Measurements from ENCODE around the gene ATP7B. TPM values are rescaled to one million over a fixed set of nuclear protein-coding genes. Genes with fewer than 3 reads are reported as not detected.

The ATP7B gene
- total RNA-seq, 1 donor from 2014 or later, result 137 TPM

DNA sequence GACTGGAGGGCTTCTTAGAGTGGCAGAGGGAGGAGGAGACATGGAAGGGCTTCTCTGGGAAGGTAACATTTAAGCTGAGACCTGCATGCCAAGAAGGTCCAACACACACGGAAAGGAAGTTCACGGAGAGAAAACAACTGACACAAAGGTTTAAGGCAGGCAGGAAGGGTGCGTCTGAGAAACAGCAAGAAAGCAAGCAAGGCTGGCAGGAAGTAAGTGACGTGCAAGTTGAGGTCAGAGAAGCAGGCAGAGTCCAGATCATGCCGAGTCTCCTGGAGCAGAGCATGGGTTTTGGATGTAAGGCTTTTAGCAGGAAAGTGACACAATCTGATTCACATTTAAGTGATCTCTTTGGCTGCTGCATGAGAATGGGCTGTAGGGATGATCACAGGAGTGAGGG, 60.5 kb downstream of the ATP7B start:
- TF ChIP-seq, protein P1, sequence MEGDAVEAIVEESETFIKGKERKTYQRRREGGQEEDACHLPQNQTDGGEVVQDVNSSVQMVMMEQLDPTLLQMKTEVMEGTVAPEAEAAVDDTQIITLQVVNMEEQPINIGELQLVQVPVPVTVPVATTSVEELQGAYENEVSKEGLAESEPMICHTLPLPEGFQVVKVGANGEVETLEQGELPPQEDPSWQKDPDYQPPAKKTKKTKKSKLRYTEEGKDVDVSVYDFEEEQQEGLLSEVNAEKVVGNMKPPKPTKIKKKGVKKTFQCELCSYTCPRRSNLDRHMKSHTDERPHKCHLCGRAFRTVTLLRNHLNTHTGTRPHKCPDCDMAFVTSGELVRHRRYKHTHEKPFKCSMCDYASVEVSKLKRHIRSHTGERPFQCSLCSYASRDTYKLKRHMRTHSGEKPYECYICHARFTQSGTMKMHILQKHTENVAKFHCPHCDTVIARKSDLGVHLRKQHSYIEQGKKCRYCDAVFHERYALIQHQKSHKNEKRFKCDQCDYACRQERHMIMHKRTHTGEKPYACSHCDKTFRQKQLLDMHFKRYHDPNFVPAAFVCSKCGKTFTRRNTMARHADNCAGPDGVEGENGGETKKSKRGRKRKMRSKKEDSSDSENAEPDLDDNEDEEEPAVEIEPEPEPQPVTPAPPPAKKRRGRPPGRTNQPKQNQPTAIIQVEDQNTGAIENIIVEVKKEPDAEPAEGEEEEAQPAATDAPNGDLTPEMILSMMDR (IDR thresholded peaks at IDR 0.05; ENCODE audit: unreplicated experiment), result no peak
- peaks cover 7% of the 10 kb centered on the region for H3K9me3 Mint-ChIP-seq
- H3K27me3 Mint-ChIP-seq (ENCODE audit: low read depth), result no peaks in the 10 kb centered on the region
- DNase-seq (ENCODE audit: low spot score in 2 of 2, unreplicated experiment in 2 of 2), result no peak
- H3K4me3 Mint-ChIP-seq, result no peak overlapping the region
- H3K27ac Mint-ChIP-seq, result no peak overlapping the region
- no peaks in the 10 kb centered on the region for H3K4me1 Mint-ChIP-seq
- peaks cover 49% of the 10 kb centered on the region for H3K36me3 Mint-ChIP-seq

DNA sequence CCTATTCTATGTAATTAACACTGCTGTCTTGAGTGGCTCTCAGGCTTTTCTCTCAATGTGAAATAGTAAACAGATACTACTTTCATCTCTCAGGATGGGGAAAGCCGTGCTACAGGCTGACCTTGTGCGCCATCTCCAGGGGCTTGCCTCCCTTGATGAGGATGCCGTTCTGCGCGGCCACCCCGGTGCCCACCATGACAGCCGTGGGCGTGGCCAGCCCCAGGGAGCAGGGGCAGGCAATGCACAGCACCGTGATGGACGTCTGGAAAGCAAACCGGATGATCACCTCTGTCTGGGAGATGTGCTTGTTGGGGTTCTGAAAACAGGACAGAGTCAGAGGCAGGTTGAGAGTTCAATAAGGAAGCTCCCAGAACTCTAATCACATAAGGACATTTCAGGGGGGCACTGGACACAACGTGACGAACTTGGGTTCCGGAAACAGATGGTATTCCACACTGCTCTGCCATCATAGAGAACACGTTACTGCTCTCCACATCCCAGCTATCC, 65.0 kb downstream of the ATP7B start:
- Mint-ChIP-seq H3K27me3 (ENCODE audit: low read depth) (no peaks in the 10 kb centered on the region), H3K9me3 (peaks cover 7% of the 10 kb centered on the region), H3K36me3 (peaks cover 40% of the 10 kb centered on the region), H3K4me1 (no peaks in the 10 kb centered on the region), H3K27ac (no peak overlapping the region), H3K4me3 (no peak overlapping the region)
- TF ChIP-seq, protein P1 (IDR thresholded peaks at IDR 0.05; ENCODE audit: unreplicated experiment), result no peak
- no peak for DNase-seq (ENCODE audit: low spot score in 2 of 2, unreplicated experiment in 2 of 2)

DNA sequence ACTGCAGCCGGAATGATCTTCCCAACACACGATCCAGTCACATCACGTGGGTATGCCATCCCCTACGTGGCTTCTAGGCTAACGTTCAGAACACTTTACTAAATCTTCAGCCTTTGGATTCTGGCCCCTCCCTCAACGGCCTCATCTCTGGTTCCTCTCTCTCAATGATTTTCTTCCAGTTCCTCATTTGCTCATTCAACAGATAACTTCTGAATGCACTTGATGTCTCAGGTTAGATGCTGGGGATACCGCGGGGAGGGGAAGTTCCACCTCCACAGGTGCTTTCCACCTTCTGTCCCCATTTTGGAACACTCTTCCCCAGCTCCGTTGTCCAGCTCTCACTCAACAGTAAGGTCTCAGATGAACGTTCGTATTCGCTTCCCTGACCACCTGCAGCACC, 66.1 kb downstream of the ATP7B start:
- Mint-ChIP-seq H3K4me3 (no peak overlapping the region), H3K36me3 (peaks cover 32% of the 10 kb centered on the region), H3K4me1 (no peaks in the 10 kb centered on the region), H3K27ac (no peak overlapping the region), H3K27me3 (ENCODE audit: low read depth) (no peaks in the 10 kb centered on the region), H3K9me3 (no peaks in the 10 kb centered on the region)
- TF ChIP-seq, protein P1 (IDR thresholded peaks at IDR 0.05; ENCODE audit: unreplicated experiment), result no peak
- DNase-seq (ENCODE audit: low spot score in 2 of 2, unreplicated experiment in 2 of 2), result no peak

DNA sequence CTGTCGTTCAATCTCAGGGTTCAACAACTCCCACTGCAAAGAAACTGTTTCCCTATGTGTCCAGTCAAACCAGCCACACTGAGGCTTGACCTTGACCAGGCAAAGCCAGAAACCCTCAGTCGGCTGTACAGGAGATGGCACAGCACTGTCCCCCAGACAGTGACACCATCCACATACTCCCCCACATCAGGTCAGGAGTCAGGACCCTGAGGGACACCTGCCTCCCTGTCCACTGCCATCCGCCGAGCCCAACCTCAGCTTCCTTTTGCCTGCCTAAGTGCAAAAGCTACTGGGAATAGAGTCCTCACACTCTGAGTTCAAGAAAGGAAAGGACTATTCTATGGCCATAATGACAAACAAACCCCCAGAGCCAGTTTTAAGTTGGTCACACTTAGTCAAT, 66.8 kb downstream of the ATP7B start:
- peaks cover 28% of the 10 kb centered on the region for H3K36me3 Mint-ChIP-seq
- TF ChIP-seq, protein P1 (IDR thresholded peaks at IDR 0.05; ENCODE audit: unreplicated experiment), result no peak
- no peaks in the 10 kb centered on the region for H3K27me3 Mint-ChIP-seq (ENCODE audit: low read depth)
- no peaks in the 10 kb centered on the region for H3K9me3 Mint-ChIP-seq
- H3K27ac Mint-ChIP-seq, result no peak overlapping the region
- H3K4me1 Mint-ChIP-seq, result no peaks in the 10 kb centered on the region
- H3K4me3 Mint-ChIP-seq, result no peak overlapping the region
- no peak for DNase-seq (ENCODE audit: low spot score in 2 of 2, unreplicated experiment in 2 of 2)

DNA sequence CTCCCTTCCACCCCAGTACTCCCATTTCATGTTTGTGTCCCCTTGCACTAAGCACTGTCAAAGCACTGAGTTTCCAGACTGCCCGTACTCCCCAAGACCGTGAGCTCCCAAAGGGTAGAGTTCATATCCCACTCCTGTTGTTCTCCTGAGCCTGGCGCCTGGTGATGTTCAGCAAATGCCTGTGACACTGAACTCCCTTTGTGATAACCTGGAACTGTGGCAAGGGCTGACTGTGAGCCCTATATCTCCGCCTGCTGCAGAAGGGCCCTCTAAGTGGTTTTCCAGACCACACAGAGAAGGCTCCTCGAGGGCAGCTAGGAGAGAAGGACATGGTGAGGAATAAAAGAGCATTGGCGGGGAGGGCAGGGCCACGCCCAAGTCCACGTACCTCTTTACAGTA, 67.5 kb downstream of the ATP7B start:
- Mint-ChIP-seq H3K27ac (no peak overlapping the region), H3K36me3 (peaks cover 28% of the 10 kb centered on the region), H3K27me3 (ENCODE audit: low read depth) (no peaks in the 10 kb centered on the region), H3K9me3 (no peaks in the 10 kb centered on the region), H3K4me1 (no peaks in the 10 kb centered on the region), H3K4me3 (no peak overlapping the region)
- TF ChIP-seq, protein P1 (IDR thresholded peaks at IDR 0.05; ENCODE audit: unreplicated experiment), result no peak
- DNase-seq (ENCODE audit: low spot score in 2 of 2, unreplicated experiment in 2 of 2), result no peak

DNA sequence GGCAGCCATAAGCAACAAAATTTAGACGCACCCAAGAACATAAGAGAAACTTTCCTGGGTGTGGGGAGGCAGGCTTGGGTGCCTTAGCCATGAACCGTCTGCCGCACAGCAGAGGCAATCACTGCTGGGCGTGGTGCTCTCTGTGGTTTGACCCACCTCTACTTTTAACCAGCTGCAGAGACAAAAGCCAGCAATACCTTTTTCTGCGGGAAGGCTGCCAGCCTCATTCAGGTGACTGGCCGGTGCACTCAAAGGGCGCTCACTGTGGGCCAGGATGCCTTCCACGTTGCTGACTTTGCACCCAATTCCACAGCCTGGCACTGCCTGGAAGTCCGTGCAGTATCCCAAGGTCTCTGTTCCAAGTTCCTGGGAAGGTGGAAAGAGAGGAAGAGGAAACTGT, 69.1 kb downstream of the ATP7B start:
- TF ChIP-seq, protein P1 (IDR thresholded peaks at IDR 0.05; ENCODE audit: unreplicated experiment), result no peak
- H3K9me3 Mint-ChIP-seq, result no peaks in the 10 kb centered on the region
- no peaks in the 10 kb centered on the region for H3K27me3 Mint-ChIP-seq (ENCODE audit: low read depth)
- no peak overlapping the region for H3K27ac Mint-ChIP-seq
- H3K4me3 Mint-ChIP-seq, result no peak overlapping the region
- no peaks in the 10 kb centered on the region for H3K4me1 Mint-ChIP-seq
- H3K36me3 Mint-ChIP-seq, result peaks cover 37% of the 10 kb centered on the region
- DNase-seq (ENCODE audit: low spot score in 2 of 2, unreplicated experiment in 2 of 2), result no peak
